ENCODE results near the gene ABCF2. TPM values are rescaled to one million over a fixed set of nuclear protein-coding genes. Genes with fewer than 3 reads are reported as not detected.

Gene ABCF2
- total RNA-seq, 1 experiment from 2014 or later = 69.0 TPM

- POLR2A ChIA-PET (ENCODE audit: low non-redundant PET) = no interaction called here
- TF ChIP-seq CTCF (conservative IDR thresholded peaks at IDR 0.05; ENCODE audit: low read depth, low read length) (no peak), EZH2 (IDR thresholded peaks at IDR 0.05; ENCODE audit: borderline replicate concordance, low read depth, low read length, poor library complexity, severe bottlenecking) (no peak)
- H3K4me1 ChIP-seq (ENCODE audit: insufficient read depth, low read length, poor library complexity, severe bottlenecking) = no peaks in the 10 kb centered on the region
- H3K27ac ChIP-seq (ENCODE audit: low read depth, low read length, poor library complexity, severe bottlenecking) = no peak overlapping the region
- H3K36me3 ChIP-seq (ENCODE audit: insufficient read depth, low read length, poor library complexity, severe bottlenecking) = no peaks in the 10 kb centered on the region
- CTCF ChIA-PET = no interaction called here
- peaks cover 9% of the 10 kb centered on the region for H3K27me3 ChIP-seq (replicated peaks; ENCODE audit: insufficient read depth, low read depth, low read length, poor library complexity)
- DNase-seq (ENCODE audit: low spot score) = no peak
- BruUV-seq (replicated peaks) = no TSS peak
- intact Hi-C loops (cut with micrococcal nuclease; ENCODE audit: unreplicated experiment) = no loop called here
- no peak overlapping the region for H3K4me3 ChIP-seq (ENCODE audit: low read depth, low read length, poor library complexity, severe bottlenecking)
- H3K9me3 ChIP-seq (ENCODE audit: low read depth, low read length, poor library complexity, severe bottlenecking) = no peaks in the 10 kb centered on the region
Observed at GRCh38 chr7:151192002-151192539, 34.9 kb downstream of the ABCF2 start.

DNA sequence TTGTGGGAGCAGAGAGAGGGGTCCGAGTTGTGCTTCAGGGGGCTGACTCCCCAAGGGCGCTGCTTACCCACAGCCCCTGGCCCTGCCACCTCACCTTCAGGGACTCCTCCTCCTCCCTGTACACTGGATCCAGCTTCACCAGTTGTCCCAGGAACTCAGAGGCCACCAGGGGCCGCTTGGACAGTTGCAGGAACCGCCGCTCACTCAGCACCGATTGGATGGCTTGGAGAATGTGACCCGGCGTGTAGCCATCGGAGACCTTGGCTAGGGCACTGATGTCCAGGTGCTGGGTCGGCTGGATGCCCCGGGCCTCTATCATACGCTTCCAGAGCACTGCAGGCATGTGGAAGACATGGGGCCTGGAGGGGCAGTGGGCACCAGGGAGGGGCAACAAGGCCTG is 35.5 kb downstream of the ABCF2 start:
- DNase-seq (ENCODE audit: low spot score) = no peak
- Histone ChIP-seq H3K4me1 (ENCODE audit: insufficient read depth, low read length, poor library complexity, severe bottlenecking) (no peaks in the 10 kb centered on the region), H3K36me3 (ENCODE audit: insufficient read depth, low read length, poor library complexity, severe bottlenecking) (no peaks in the 10 kb centered on the region), H3K4me3 (ENCODE audit: low read depth, low read length, poor library complexity, severe bottlenecking) (no peak overlapping the region), H3K27ac (ENCODE audit: low read depth, low read length, poor library complexity, severe bottlenecking) (no peak overlapping the region), H3K9me3 (ENCODE audit: low read depth, low read length, poor library complexity, severe bottlenecking) (no peaks in the 10 kb centered on the region), H3K27me3 (replicated peaks; ENCODE audit: insufficient read depth, low read depth, low read length, poor library complexity) (peaks cover 9% of the 10 kb centered on the region)
- no TSS peak for BruUV-seq (replicated peaks)
- intact Hi-C loops (cut with micrococcal nuclease; ENCODE audit: unreplicated experiment) = no loop called here
- CTCF ChIA-PET = no interaction called here
- POLR2A ChIA-PET (ENCODE audit: low non-redundant PET) = no interaction called here
- no peak for TF ChIP-seq CTCF (conservative IDR thresholded peaks at IDR 0.05; ENCODE audit: low read depth, low read length)
- no peak for TF ChIP-seq EZH2 (IDR thresholded peaks at IDR 0.05; ENCODE audit: borderline replicate concordance, low read depth, low read length, poor library complexity, severe bottlenecking)

DNA sequence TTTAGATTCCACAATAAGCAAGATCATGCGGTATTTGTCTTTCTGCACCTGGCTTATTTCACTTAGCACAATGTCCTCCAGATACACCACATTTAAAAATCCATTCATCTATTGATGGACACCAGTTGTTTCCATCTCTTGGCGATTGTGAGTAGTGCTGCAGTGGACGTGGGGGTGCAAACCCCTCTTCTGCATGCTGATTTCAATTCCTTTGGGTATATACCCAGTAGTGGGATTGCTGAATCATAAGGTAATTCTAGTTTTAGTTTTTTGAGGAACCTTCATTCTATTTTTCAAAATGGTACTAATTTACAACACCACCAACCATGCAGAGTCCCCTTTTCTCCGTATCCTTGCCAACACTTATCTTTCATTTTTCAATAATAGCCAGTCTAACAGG is 38.0 kb downstream of the ABCF2 start:
- intact Hi-C loops (cut with micrococcal nuclease; ENCODE audit: unreplicated experiment) = no loop called here
- no peaks in the 10 kb centered on the region for H3K9me3 ChIP-seq (ENCODE audit: low read depth, low read length, poor library complexity, severe bottlenecking)
- no peaks in the 10 kb centered on the region for H3K36me3 ChIP-seq (ENCODE audit: insufficient read depth, low read length, poor library complexity, severe bottlenecking)
- H3K27ac ChIP-seq (ENCODE audit: low read depth, low read length, poor library complexity, severe bottlenecking) = no peak overlapping the region
- BruUV-seq (replicated peaks) = no TSS peak
- H3K4me3 ChIP-seq (ENCODE audit: low read depth, low read length, poor library complexity, severe bottlenecking) = no peak overlapping the region
- ChIA-PET POLR2A (ENCODE audit: low non-redundant PET) (no interaction called here), CTCF (no interaction called here)
- TF ChIP-seq EZH2 (IDR thresholded peaks at IDR 0.05; ENCODE audit: borderline replicate concordance, low read depth, low read length, poor library complexity, severe bottlenecking) (no peak), CTCF (conservative IDR thresholded peaks at IDR 0.05; ENCODE audit: low read depth, low read length) (no peak)
- no peaks in the 10 kb centered on the region for H3K27me3 ChIP-seq (replicated peaks; ENCODE audit: insufficient read depth, low read depth, low read length, poor library complexity)
- DNase-seq (ENCODE audit: low spot score) = no peak
- no peaks in the 10 kb centered on the region for H3K4me1 ChIP-seq (ENCODE audit: insufficient read depth, low read length, poor library complexity, severe bottlenecking)

Data from A673 (cell line).